Activated CD4-positive, alpha-beta T cell treated with anti-CD3 and anti-CD28 coated beads, Interleukin-2, amount 50 U/mL, for 1 hour (primary cell): Measurements from ENCODE around the gene MS4A13.
"Not testable (repeated sequence)": the region's sequence is repeated elsewhere in the genome, so short reads cannot be mapped to it uniquely, and the experiment has no call there.

Experiments used
- DNase-seq: peaks from one replicate; pipeline ENCODE4 v3.0.0-alpha.2; 2020

The MS4A13 gene

GRCh38 chr11:60515144-60515855, at the start of gene MS4A13:
Gene MS4A13 (plus strand): TSS chr11:60515392. CDS start chr11:60518084, 2,692 bp downstream.
- DNase-seq: no peak

- DNase-seq: no peak
These were observed 46.4 kb upstream of the MS4A13 start for GRCh38 chr11:60468829-60469228.

- no peak for DNase-seq
These were observed 45.5 kb upstream of the MS4A13 start for GRCh38 chr11:60469723-60470122.

GRCh38 chr11:60477035-60477445, 38.2 kb upstream of the MS4A13 start:
- no peak for DNase-seq

GRCh38 chr11:60482361-60482760, 32.8 kb upstream of the MS4A13 start:
- DNase-seq: no peak

- DNase-seq: no peak
These were observed 29.2 kb upstream of the MS4A13 start for GRCh38 chr11:60485987-60486386.

GRCh38 chr11:60492488-60493009, 22.6 kb upstream of the MS4A13 start, which contains the start of gene MS4A12:
Gene MS4A12 (plus strand): TSS chr11:60492778. CDS start chr11:60497319, 4,541 bp downstream.
- DNase-seq: no peak

GRCh38 chr11:60493454-60493853, 21.7 kb upstream of the MS4A13 start:
- no peak for DNase-seq

- no peak for DNase-seq
These were observed 16.8 kb upstream of the MS4A13 start for GRCh38 chr11:60498399-60498798.

GRCh38 chr11:60498853-60499252, 16.3 kb upstream of the MS4A13 start:
- DNase-seq: no peak

- no peak for DNase-seq
These were observed 14.8 kb upstream of the MS4A13 start for GRCh38 chr11:60500276-60500910.

GRCh38 chr11:60502221-60502775, 12.9 kb upstream of the MS4A13 start:
- DNase-seq: no peak

GRCh38 chr11:60504219-60504905, 10.8 kb upstream of the MS4A13 start:
- DNase-seq: no peak

GRCh38 chr11:60509609-60510008, 5.6 kb upstream of the MS4A13 start:
- not testable (repeated sequence) for DNase-seq

- DNase-seq: not testable (repeated sequence)
These were observed 5.0 kb upstream of the MS4A13 start for GRCh38 chr11:60510209-60510608.

- DNase-seq: no peak
These were observed 3.8 kb upstream of the MS4A13 start for GRCh38 chr11:60511393-60511792.

GRCh38 chr11:60512651-60513225, 2.5 kb upstream of the MS4A13 start:
- DNase-seq: no peak

GRCh38 chr11:60513496-60514460, 1.4 kb upstream of the MS4A13 start:
- DNase-seq: no peak

GRCh38 chr11:60528465-60528864, 13.3 kb downstream of the MS4A13 start:
- no peak for DNase-seq

- DNase-seq: no peak
These were observed 13.7 kb downstream of the MS4A13 start for GRCh38 chr11:60528934-60529333.

- DNase-seq: no peak
These were observed 15.4 kb downstream of the MS4A13 start for GRCh38 chr11:60530454-60531100.
